ENCODE results near the gene ADCY9. TPM values are rescaled to one million over a fixed set of nuclear protein-coding genes. Genes with fewer than 3 reads are reported as not detected.

ADCY9 gene
- total RNA-seq, 1 experiment from 2014 or later = 7.0 TPM

GRCh38 chr16:4152267-4152666, 36.0 kb upstream of the ADCY9 start:
- H3K27me3 ChIP-seq (replicated peaks; ENCODE audit: insufficient read depth, low read depth, low read length, poor library complexity) = no peaks in the 10 kb centered on the region
- intact Hi-C loops (cut with micrococcal nuclease; ENCODE audit: unreplicated experiment) = no loop called here
- H3K27ac ChIP-seq (ENCODE audit: low read depth, low read length, poor library complexity, severe bottlenecking) = no peak overlapping the region
- H3K36me3 ChIP-seq (ENCODE audit: insufficient read depth, low read length, poor library complexity, severe bottlenecking) = no peaks in the 10 kb centered on the region
- no peak for DNase-seq (ENCODE audit: low spot score)
- ChIA-PET CTCF (no interaction called here), POLR2A (ENCODE audit: low non-redundant PET) (no interaction called here)
- TF ChIP-seq EZH2 (IDR thresholded peaks at IDR 0.05; ENCODE audit: borderline replicate concordance, low read depth, low read length, poor library complexity, severe bottlenecking) (no peak), CTCF (conservative IDR thresholded peaks at IDR 0.05; ENCODE audit: low read depth, low read length) (no peak)
- H3K9me3 ChIP-seq (ENCODE audit: low read depth, low read length, poor library complexity, severe bottlenecking) = no peaks in the 10 kb centered on the region
- no peaks in the 10 kb centered on the region for H3K4me1 ChIP-seq (ENCODE audit: insufficient read depth, low read length, poor library complexity, severe bottlenecking)
- H3K4me3 ChIP-seq (ENCODE audit: low read depth, low read length, poor library complexity, severe bottlenecking) = no peak overlapping the region
- no TSS peak for BruUV-seq (replicated peaks)

- intact Hi-C loops (cut with micrococcal nuclease; ENCODE audit: unreplicated experiment) = no loop called here
- POLR2A ChIA-PET (ENCODE audit: low non-redundant PET) = no interaction called here
Measured at GRCh38 chr16:4147236-4147635, 31.0 kb upstream of the ADCY9 start.

GRCh38 chr16:4142268-4142667, 26.0 kb upstream of the ADCY9 start:
- Histone ChIP-seq H3K27me3 (replicated peaks; ENCODE audit: insufficient read depth, low read depth, low read length, poor library complexity) (no peaks in the 10 kb centered on the region), H3K9me3 (ENCODE audit: low read depth, low read length, poor library complexity, severe bottlenecking) (no peaks in the 10 kb centered on the region), H3K4me3 (ENCODE audit: low read depth, low read length, poor library complexity, severe bottlenecking) (no peak overlapping the region), H3K27ac (ENCODE audit: low read depth, low read length, poor library complexity, severe bottlenecking) (no peak overlapping the region), H3K4me1 (ENCODE audit: insufficient read depth, low read length, poor library complexity, severe bottlenecking) (no peaks in the 10 kb centered on the region), H3K36me3 (ENCODE audit: insufficient read depth, low read length, poor library complexity, severe bottlenecking) (no peaks in the 10 kb centered on the region)
- intact Hi-C loops (cut with micrococcal nuclease; ENCODE audit: unreplicated experiment) = no loop called here
- BruUV-seq (replicated peaks) = no TSS peak
- POLR2A ChIA-PET (ENCODE audit: low non-redundant PET) = no interaction called here
- no peak for DNase-seq (ENCODE audit: low spot score)
- CTCF ChIA-PET = no interaction called here
- TF ChIP-seq EZH2 (IDR thresholded peaks at IDR 0.05; ENCODE audit: borderline replicate concordance, low read depth, low read length, poor library complexity, severe bottlenecking) (no peak), CTCF (conservative IDR thresholded peaks at IDR 0.05; ENCODE audit: low read depth, low read length) (no peak)

More at GRCh38 chr16:4147236-4147635, 31.0 kb upstream of the ADCY9 start:
- TF ChIP-seq CTCF (conservative IDR thresholded peaks at IDR 0.05; ENCODE audit: low read depth, low read length) (no peak), EZH2 (IDR thresholded peaks at IDR 0.05; ENCODE audit: borderline replicate concordance, low read depth, low read length, poor library complexity, severe bottlenecking) (no peak)
- no peaks in the 10 kb centered on the region for H3K36me3 ChIP-seq (ENCODE audit: insufficient read depth, low read length, poor library complexity, severe bottlenecking)
- H3K4me3 ChIP-seq (ENCODE audit: low read depth, low read length, poor library complexity, severe bottlenecking) = no peak overlapping the region
- H3K4me1 ChIP-seq (ENCODE audit: insufficient read depth, low read length, poor library complexity, severe bottlenecking) = no peaks in the 10 kb centered on the region
- H3K27me3 ChIP-seq (replicated peaks; ENCODE audit: insufficient read depth, low read depth, low read length, poor library complexity) = no peaks in the 10 kb centered on the region
- CTCF ChIA-PET = no interaction called here
- DNase-seq (ENCODE audit: low spot score) = peak; percentile 13
- no peaks in the 10 kb centered on the region for H3K9me3 ChIP-seq (ENCODE audit: low read depth, low read length, poor library complexity, severe bottlenecking)
- BruUV-seq (replicated peaks) = no TSS peak
- H3K27ac ChIP-seq (ENCODE audit: low read depth, low read length, poor library complexity, severe bottlenecking) = no peak overlapping the region

Data from A673 (cell line).